GM18909 (cell line): ENCODE results near the gene FOXO4.

ENCODE experiments used
- ATAC-seq: cut with Tn5 transposase; IDR thresholded peaks from one replicate; pipeline ENCODE4 v1.9.1; 2021; ENCODE audit warnings: mild to moderate bottlenecking; ENCODE audit not compliant: unreplicated experiment, poor library complexity

Gene FOXO4

DNA sequence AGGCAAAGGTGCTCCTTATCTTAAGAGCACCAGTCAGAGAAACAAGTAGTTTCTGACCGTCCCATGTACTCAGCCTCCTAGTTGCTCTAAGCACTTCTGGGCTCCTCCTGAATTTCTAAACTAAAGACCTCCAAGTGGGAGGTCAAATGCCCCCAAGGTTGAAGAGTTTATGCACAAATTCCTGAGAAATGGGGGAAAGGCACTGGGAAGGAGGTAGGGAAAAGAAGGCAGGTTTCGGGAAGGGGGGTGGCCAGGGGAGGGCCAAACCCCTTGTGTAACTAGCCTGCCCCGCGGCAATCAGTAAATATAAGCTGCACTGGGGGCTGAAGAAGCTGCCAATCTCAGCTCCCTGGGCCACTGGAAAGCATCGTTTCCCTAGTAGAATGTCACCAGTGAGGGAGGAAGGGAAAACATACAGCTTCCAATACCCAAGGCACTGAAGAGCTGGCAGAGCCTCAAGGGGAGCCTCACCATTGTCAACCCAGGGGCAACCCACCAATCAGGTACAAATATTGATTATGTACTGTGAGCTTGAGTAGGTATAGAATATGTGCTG, 3.4 kb downstream of the FOXO4 start:
- no peak for ATAC-seq

DNA sequence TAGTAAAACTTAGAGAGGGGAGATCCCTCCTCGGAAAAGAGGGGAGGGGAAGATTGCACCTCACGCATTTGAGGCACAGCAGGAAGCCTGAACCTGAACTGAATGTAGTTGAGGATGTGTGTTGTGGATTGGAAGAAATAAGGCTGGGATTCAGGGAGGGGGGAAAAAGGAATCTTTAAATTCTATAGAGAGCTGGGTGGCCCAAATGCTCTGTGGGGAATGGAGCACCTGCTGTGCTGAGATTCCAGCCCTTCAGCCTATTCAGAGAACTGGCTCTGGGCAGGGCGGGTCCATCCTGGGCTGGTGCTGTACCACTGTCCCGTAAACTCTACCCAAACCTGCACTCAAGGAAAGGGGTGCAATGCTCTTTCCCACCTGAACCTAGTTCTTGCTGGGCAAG, 4.1 kb downstream of the FOXO4 start:
- ATAC-seq, result no peak

GRCh38 chrX:71100581-71101505, 5.2 kb downstream of the FOXO4 start:
- ATAC-seq, result no peak

DNA sequence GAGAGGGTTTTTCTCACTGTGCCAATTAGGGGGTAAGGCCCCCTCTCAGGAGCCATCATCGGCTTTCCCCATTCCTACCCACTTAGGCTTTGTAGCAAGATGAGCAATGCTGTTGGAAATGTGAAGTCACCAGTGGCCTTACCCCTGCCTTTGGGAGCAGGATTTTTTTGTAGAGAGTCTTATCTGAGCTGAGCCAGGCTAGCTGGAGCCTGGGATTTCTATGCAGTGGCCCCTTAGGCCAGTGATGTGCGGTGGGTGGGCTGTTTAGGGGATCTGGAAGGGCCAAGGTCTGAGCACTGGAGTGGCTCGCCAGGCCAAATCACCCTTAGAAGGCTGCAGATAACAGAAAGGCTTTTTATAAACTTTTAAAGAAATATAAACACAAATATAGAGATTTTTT, 6.6 kb downstream of the FOXO4 start:
- no peak for ATAC-seq

DNA sequence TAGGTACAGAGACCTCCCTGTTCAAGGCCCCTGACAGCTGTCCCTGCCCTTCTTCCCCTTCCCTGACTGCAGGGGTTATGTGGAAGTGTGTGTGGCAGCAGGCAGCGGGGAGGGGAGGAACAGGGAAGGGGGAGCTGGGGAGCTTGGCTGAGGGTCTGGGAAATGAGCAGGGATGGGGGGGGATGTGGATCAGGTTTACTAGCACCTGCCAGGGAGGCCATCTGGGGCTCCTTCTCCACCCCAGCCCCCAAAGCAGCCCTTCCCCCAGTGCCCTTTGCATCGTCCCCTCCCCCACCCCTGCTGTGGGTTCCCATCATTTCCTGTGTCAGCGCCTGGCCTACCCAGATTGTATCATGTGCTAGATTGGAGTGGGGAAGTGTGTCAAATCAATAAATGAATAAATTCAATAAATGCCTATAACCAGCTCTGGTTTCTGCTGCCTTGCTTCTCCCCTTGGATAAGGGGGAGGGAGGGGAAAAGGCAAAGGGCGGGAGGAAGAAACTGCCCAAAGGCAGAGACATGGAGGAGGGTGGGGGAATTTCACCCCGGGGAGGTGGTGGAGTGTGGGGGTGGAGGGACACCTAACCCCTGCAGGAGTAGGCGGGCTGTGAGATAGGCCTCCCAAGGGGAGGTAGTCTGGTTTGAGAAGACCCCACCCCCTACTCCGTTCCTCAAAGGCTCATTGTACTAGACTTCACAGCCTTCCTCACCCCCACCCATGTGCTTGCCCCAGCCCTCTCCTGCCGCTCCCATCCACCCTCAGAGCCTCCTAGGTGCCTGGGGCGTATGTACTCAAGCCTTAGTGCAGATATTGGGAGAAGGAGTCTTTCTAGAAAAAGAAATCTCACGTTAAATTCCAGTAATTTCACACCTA, 7.7 kb downstream of the FOXO4 start:
- peak; percentile 45 for ATAC-seq

- ATAC-seq, result no peak
Observed at GRCh38 chrX:71105628-71106027, 10.0 kb downstream of the FOXO4 start.

- no peak for ATAC-seq
Observed at GRCh38 chrX:71106427-71106826, 10.8 kb downstream of the FOXO4 start, which contains the start of gene CXorf65. Gene CXorf65, minus strand, starts transcription at chrX:71106740. Its CDS starts 184 bp downstream, at chrX:71106556.

DNA sequence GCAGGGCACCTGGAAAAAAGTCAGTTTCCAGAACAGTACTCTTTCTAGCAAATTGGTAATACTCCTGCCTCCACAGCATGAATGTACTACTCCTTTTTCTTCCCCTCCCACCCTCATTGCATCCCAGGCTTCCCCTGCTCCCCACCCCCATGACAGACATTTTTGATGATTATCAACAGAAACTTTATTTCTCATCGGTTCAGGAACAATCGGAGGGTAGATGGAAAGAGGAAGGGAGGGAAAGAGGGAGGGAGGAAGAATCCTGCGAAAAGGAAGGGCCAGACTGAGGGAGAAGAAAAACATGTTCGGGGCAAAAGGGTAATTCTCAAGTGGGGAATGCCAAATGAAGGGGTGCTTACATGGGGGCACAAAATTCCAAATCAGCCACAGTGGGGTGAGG, 11.6 kb downstream of the FOXO4 start:
- ATAC-seq, result no peak

GRCh38 chrX:71107762-71108360, 12.2 kb downstream of the FOXO4 start:
- no peak for ATAC-seq

- no peak for ATAC-seq
Observed at GRCh38 chrX:71109051-71109450, 13.4 kb downstream of the FOXO4 start.

DNA sequence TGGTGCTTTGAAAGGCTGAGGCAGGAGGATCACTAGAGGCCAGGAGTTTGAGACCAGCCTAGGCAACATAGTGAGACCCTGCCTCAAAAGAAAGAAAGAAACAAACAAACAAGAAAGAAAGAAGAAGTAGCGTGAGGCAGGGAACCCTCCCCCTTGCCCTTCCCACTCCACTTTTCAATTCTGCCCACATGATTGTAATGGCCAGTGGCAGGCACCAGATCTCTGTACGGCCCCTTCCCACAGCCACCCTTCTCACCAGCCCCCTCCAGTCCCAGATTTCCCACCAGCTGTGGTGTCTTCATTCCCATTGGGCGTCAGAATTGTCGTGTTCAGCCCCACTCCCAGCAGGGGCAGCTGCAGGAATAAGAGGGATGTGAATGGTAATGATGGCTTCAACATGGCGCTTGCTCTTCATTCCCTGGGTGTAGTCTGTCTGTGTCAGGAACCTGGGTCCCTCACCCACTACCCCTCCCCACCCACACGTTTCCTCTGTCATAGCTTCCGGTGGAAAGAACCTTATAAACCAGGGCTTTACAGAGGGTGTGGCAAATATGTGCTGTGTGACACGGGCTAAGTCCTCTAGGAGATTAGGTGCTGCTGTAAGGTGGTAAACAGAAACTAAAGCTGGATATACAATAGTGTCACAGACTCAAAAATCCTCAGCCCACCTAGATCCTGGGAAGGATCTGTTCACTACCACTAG, 15.6 kb downstream of the FOXO4 start, which contains the start of gene IL2RG:
IL2RG (minus strand) TSS at position 437 of the 703 bp plus-strand sequence; CDS start at position 399, 38 bp downstream.
- peak; percentile 88 for ATAC-seq

- peak; percentile 21 for ATAC-seq
Observed at GRCh38 chrX:71111921-71112431, 16.3 kb downstream of the FOXO4 start.

GRCh38 chrX:71117358-71117757, 21.7 kb downstream of the FOXO4 start:
- ATAC-seq, result no peak

DNA sequence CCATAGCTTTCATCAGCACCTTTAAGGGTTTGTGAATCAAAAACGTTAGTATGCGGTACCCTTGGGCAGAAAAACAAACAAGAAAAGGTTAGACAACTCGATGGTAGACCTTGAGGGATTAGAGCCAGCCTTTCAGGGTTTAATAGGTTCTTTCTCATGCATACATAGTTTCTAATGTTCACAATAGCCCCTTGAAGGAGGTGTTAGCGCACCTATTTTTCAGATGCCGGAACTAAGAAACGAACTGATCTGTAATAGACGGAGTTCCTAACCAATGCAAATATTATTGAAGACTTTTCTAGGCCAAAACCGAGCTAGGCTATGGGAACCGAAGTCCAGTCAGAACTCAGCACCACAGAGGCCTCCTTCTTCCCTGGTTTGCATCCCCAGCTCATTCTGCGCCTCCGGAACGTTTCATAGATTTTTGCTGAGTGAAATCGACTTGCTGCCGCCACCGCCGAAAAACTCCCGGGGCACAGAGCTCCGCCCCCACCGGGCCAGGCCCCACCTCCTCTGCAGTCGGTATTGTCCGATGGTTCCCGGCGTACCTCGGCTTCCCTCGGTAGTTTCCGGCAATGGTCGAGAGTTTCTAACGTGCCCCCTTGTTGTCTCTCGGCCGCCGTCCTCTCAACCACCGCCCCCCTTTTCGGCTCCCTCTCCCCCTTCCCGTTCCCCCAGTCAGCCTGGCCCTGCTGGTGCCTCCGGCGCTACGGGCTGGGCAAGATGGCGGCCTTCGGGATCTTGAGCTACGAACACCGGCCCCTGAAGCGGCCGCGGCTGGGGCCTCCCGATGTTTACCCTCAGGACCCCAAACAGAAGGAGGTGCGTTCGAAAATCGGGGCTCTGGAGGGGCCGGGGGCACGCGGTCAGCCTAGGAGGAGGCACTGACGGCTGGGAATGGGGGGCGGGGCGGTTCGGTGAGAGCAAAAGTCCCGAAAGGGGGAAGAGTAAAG, 22.7 kb downstream of the FOXO4 start, which contains the start of gene MED12:
MED12 (plus strand) TSS at position 565 of the 953 bp plus-strand sequence; CDS start at position 724, 159 bp downstream.
- peak; percentile 89 for ATAC-seq

GRCh38 chrX:71118985-71119535, 23.4 kb downstream of the FOXO4 start:
- ATAC-seq, result no peak

GRCh38 chrX:71128166-71128833, 32.6 kb downstream of the FOXO4 start:
- no peak for ATAC-seq
